ENCODE results near the gene DDAH1.

DNA sequence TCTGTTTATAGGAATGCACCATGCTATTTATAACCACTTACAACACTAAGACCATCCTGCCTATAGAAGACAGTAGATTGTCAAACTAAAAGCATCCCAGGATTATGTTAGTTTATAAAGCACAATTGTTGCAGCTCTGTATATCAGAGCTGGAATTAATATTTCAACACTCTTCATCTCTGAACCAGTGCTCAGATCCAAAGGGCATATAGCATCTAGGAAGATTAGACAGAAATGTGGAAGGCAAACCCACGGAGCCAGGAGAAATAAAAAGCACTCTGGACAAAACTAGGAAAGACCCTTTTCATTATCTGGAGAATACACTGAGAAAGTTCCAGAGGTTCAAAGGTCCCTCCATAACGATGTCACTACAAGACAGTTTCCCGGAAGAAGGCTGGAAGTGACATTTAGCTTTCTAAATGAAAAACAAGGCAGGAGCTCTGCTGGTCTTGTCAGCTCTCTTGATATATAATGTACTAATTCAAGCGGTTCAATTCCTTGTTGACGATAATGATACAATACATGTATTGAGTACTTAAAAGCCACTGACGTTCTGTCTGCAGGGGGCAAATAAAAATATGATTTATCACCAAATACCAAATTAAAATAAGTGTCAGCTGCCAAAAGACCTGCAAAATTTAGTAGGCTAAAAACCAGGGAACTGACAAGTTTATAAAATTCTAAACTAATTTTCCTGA is 96.7 kb downstream of the DDAH1 start:
- TF ChIP-seq, protein P1, sequence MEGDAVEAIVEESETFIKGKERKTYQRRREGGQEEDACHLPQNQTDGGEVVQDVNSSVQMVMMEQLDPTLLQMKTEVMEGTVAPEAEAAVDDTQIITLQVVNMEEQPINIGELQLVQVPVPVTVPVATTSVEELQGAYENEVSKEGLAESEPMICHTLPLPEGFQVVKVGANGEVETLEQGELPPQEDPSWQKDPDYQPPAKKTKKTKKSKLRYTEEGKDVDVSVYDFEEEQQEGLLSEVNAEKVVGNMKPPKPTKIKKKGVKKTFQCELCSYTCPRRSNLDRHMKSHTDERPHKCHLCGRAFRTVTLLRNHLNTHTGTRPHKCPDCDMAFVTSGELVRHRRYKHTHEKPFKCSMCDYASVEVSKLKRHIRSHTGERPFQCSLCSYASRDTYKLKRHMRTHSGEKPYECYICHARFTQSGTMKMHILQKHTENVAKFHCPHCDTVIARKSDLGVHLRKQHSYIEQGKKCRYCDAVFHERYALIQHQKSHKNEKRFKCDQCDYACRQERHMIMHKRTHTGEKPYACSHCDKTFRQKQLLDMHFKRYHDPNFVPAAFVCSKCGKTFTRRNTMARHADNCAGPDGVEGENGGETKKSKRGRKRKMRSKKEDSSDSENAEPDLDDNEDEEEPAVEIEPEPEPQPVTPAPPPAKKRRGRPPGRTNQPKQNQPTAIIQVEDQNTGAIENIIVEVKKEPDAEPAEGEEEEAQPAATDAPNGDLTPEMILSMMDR (IDR thresholded peaks at IDR 0.05; ENCODE audit: low read depth, low read length, poor library complexity, severe bottlenecking): no peak
- TF ChIP-seq EZH2phosphoT487 (IDR thresholded peaks at IDR 0.05; ENCODE audit: borderline replicate concordance, low read length): no peak
